Fibroblast of lung (primary cell): Measurements from ENCODE around the gene TNNI3. TPM values are rescaled to one million over a fixed set of nuclear protein-coding genes. Genes with fewer than 3 reads are reported as not detected.

Experiments
- DNase-seq, 2 donors: peaks; one replicate each; pipeline versions ENCODE4 v3.0.0 to v3.0.0-alpha.2; 2010; ENCODE audit warnings: low read depth in 2 of 2
- H2AFZ ChIP-seq: 2 replicates; pipeline ENCODE4 v1.5.1; 2012; ENCODE audit warnings: low read length, control low read depth, inconsistent platforms
- H3K27ac ChIP-seq: 2 replicates; pipeline ENCODE4 v1.5.1; 2011; ENCODE audit warnings: low read length, control low read depth; ENCODE audit not compliant: insufficient read depth
- H3K27me3 ChIP-seq: 2 replicates; pipeline ENCODE4 v1.5.1; 2011; ENCODE audit warnings: mild to moderate bottlenecking, low read length; ENCODE audit not compliant: control insufficient read depth, insufficient read depth
- H3K36me3 ChIP-seq: 2 replicates; pipeline ENCODE4 v1.5.1; 2011; ENCODE audit warnings: low read length; ENCODE audit not compliant: control insufficient read depth, insufficient read depth
- H3K4me1 ChIP-seq: 2 replicates; pipeline ENCODE4 v1.5.1; 2011; ENCODE audit warnings: low read length; ENCODE audit not compliant: control insufficient read depth, insufficient read depth; ENCODE audit errors: extremely low read depth
- H3K4me2 ChIP-seq: 2 replicates; pipeline ENCODE4 v1.5.1; 2011; ENCODE audit warnings: low read length, control low read depth; ENCODE audit not compliant: insufficient read depth; ENCODE audit errors: extremely low read depth
- H3K4me3 ChIP-seq, 4 experiments: fragments of 200-600 bp in 1 of 4; sonication (generic) in 1 of 4; replicated peaks in 1 of 4; 2 replicates each; pipeline ENCODE4 v1.5.1; 2011 to 2016; ENCODE audit warnings: low read length in 4 of 4, low read depth in 3 of 4, mild to moderate bottlenecking in 3 of 4, control low read depth in 2 of 4, inconsistent platforms in 1 of 4, mixed read lengths in 1 of 4; ENCODE audit not compliant: insufficient read depth in 1 of 4; ENCODE audit errors: control extremely low read depth in 1 of 4
- H3K79me2 ChIP-seq: 2 replicates; pipeline ENCODE4 v1.5.1; 2012; ENCODE audit warnings: mild to moderate bottlenecking, low read length, inconsistent platforms; ENCODE audit not compliant: control insufficient read depth, insufficient read depth
- H3K9ac ChIP-seq: 2 replicates; pipeline ENCODE4 v1.5.1; 2011; ENCODE audit warnings: mild to moderate bottlenecking, low read length, control low read depth; ENCODE audit not compliant: insufficient read depth
- H3K9me3 ChIP-seq: 2 replicates; pipeline ENCODE4 v1.5.1; 2012; ENCODE audit warnings: low read depth, low read length; ENCODE audit not compliant: control insufficient read depth, insufficient read depth
- H4K20me1 ChIP-seq: 2 replicates; pipeline ENCODE4 v1.5.1; 2011; ENCODE audit warnings: low read length; ENCODE audit not compliant: control insufficient read depth, insufficient read depth; ENCODE audit errors: extremely low read depth
- EZH2 ChIP-seq: IDR thresholded peaks from 2 replicates; pipeline ENCODE4 v1.5.1; 2012; ENCODE audit warnings: low read length, control low read depth, mild to moderate bottlenecking; ENCODE audit errors: missing control alignments
- polyA plus RNA-seq, 2 donors: library from polyadenylated mRNA; depleted of rRNA in 1 of 2; stranded (reverse) in 1 of 2; unstranded in 1 of 2; fragments of >200 nt; gene quantifications; 2 replicates each; pipeline ENCODE4 v1.2.1, GENCODE V29; 2011 to 2012; ENCODE audit warnings: missing spikeins in 1 of 2
- total RNA-seq: library from RNA; depleted of rRNA; stranded (reverse); fragments of >200 nt; gene quantifications from 2 replicates; pipeline ENCODE4 v1.2.1, GENCODE V29; 2014
- TF ChIP-seq, protein P1 (sequence below), 2 donors: IDR thresholded peaks in 1 of 2; conservative IDR thresholded peaks in 1 of 2; 1 replicate in 1 of 2; 2 replicates in 1 of 2; pipeline ENCODE4 v1.5.1; 2011 to 2012; ENCODE audit warnings: low read length in 2 of 2, control low read depth in 1 of 2, inconsistent platforms in 1 of 2, low read depth in 1 of 2, mild to moderate bottlenecking in 1 of 2

TNNI3 gene
- total and polyA plus RNA-seq, 2 donors (not counting 1 experiment from before 2014, with no cell fraction given): not detected

DNA sequence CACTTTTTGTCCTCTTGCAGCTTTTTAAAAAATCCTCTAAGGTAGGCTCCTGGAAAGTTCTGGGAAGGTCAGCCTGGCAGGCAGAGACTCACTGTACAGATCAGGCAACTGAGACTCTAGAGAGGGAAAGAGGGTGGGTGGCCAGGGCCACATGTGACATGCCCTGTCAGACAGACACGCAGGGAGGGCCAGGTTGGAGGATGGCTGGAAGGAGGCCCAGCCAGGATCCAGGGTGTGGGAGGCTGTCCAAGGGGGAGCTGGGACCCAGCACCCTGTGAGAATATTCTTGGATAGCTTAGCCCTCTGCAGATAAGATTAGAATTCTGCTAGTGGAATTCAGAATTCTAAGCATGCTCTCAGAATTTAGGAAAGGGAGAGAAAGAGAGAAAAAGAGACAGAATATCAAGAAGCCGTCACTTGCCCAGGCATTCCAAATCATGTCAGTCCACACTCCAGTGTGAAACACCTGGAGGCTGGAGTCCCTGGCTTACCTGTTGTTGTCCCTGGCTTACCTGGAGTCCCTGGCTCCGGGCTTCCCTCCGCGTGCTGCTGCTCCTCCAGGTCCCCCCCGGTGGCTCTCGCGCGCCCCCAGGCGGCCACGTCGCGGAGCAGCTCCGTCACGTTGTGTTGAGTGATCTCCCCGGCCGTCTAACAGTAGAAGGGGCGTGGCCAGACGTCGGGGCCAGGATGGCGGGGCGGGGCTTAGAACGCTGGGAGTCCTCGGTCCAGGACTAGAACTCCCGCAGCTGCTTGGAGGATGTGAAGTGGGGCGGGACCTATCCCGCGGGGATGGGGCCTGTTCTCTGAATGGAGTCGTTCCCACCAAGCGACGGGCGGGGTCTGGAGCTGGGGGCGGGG lies 2.8 kb upstream of the TNNI3 start:
- Histone ChIP-seq H3K79me2 (no peaks in the 10 kb centered on the region), H3K27me3 (peaks cover 11% of the 10 kb centered on the region), H4K20me1 (no peaks in the 10 kb centered on the region), H3K9ac (no peak overlapping the region), H3K27ac (no peak overlapping the region), H2AFZ (no peak overlapping the region), H3K36me3 (no peaks in the 10 kb centered on the region), H3K9me3 (no peaks in the 10 kb centered on the region), H3K4me3 (no peak overlapping the region), H3K4me1 (peaks cover 6% of the 10 kb centered on the region), H3K4me2 (no peak overlapping the region)
- DNase-seq: peak; percentile 51 to 80
- TF ChIP-seq, protein P1, sequence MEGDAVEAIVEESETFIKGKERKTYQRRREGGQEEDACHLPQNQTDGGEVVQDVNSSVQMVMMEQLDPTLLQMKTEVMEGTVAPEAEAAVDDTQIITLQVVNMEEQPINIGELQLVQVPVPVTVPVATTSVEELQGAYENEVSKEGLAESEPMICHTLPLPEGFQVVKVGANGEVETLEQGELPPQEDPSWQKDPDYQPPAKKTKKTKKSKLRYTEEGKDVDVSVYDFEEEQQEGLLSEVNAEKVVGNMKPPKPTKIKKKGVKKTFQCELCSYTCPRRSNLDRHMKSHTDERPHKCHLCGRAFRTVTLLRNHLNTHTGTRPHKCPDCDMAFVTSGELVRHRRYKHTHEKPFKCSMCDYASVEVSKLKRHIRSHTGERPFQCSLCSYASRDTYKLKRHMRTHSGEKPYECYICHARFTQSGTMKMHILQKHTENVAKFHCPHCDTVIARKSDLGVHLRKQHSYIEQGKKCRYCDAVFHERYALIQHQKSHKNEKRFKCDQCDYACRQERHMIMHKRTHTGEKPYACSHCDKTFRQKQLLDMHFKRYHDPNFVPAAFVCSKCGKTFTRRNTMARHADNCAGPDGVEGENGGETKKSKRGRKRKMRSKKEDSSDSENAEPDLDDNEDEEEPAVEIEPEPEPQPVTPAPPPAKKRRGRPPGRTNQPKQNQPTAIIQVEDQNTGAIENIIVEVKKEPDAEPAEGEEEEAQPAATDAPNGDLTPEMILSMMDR (conservative IDR thresholded peaks at IDR 0.05 in 1 of 2, IDR thresholded peaks at IDR 0.05 in 1 of 2; ENCODE audit: low read depth in 1 of 2, low read length in 2 of 2): peak; percentile 70 to 80
- no peak for TF ChIP-seq EZH2

DNA sequence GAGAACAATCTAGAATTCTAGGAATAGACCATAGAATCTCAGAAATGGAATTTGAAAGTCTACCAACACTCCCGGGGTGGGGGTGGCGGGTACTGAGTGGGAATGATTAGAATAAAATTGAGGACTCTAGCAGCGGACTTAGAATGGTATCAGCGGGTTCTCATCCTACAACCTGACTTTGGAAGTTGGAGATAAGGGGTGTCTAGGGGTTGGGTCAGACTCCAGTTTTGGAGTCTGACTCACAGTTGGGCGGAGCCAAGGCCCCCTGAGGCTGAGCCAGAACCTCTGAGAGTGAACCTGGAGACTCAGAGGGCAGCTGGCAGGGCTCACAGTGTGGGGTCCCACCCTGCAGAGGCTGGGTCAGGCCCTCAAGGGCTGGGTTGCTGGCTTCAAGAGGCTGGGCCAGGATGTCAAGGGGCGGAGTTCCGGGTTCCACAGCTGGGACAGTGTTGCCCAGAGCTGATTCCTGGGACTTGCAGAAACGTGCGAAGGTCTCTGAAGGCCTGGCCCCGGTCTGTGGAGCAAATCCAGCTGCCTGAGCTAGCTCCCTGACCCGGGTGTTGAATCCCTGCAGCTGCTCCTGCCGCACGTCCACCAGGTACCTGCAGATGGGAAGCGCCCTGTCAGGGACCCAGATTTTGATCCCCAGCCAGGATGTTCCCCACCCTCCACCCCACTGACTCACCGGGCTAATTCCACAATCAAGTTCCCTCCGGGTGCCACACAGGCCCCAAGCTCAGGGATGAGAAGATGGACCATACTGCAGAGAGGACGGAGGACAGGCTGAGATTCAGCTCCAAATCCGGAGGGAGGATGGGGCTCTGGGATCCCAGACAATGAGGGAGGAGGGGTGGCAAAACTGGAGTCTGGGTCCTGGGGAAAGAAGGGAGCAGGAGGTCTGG lies 1.6 kb upstream of the TNNI3 start:
- no peak overlapping the region for H2AFZ ChIP-seq
- H3K4me3 ChIP-seq: no peak overlapping the region
- H3K36me3 ChIP-seq: no peaks in the 10 kb centered on the region
- no peak overlapping the region for H3K9ac ChIP-seq
- H3K79me2 ChIP-seq: no peaks in the 10 kb centered on the region
- H3K27me3 ChIP-seq: peaks cover 11% of the 10 kb centered on the region
- no peak for TF ChIP-seq EZH2
- TF ChIP-seq, protein P1 (conservative IDR thresholded peaks at IDR 0.05 in 1 of 2, IDR thresholded peaks at IDR 0.05 in 1 of 2; ENCODE audit: low read depth in 1 of 2, low read length in 2 of 2): no peak
- no peak overlapping the region for H3K4me2 ChIP-seq
- DNase-seq: peak in 1 of 2 donors; percentile 64
- no peak overlapping the region for H3K27ac ChIP-seq
- H3K9me3 ChIP-seq: no peaks in the 10 kb centered on the region
- H4K20me1 ChIP-seq: no peaks in the 10 kb centered on the region
- peaks cover 6% of the 10 kb centered on the region for H3K4me1 ChIP-seq

DNA sequence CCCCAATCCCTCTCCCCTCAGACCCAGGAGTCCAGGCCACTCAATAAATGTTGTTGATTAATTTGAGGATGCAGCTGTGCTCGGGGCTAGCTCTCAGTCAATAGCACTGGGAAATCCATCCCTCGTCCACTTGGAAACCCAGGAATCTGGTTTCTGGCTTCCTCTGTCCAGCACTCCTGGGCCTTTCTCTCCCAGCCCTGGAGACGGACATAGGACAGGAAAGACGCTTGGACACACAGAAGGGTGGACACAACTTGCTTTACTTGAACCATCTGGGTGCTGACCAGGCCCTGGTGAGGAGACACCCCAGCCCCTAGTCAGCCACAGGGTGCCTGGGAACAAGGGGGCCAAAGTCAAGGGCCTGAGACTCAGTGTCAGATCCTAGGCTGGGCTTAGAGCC lies 891 bp upstream of the TNNI3 start:
- H2AFZ ChIP-seq: no peak overlapping the region
- H3K9ac ChIP-seq: no peak overlapping the region
- H3K4me3 ChIP-seq: no peak overlapping the region
- no peaks in the 10 kb centered on the region for H3K79me2 ChIP-seq
- TF ChIP-seq, protein P1 (conservative IDR thresholded peaks at IDR 0.05 in 1 of 2, IDR thresholded peaks at IDR 0.05 in 1 of 2; ENCODE audit: low read depth in 1 of 2, low read length in 2 of 2): no peak
- no peaks in the 10 kb centered on the region for H3K36me3 ChIP-seq
- H3K4me2 ChIP-seq: no peak overlapping the region
- H3K4me1 ChIP-seq: peaks cover 6% of the 10 kb centered on the region
- H3K9me3 ChIP-seq: no peaks in the 10 kb centered on the region
- no peak for DNase-seq
- H4K20me1 ChIP-seq: no peaks in the 10 kb centered on the region
- peaks cover 11% of the 10 kb centered on the region for H3K27me3 ChIP-seq
- no peak overlapping the region for H3K27ac ChIP-seq
